IMR-90 (cell line): ENCODE measurements around the gene ARHGAP45. TPM values are rescaled to one million over a fixed set of nuclear protein-coding genes. Genes with fewer than 3 reads are reported as not detected.
A peak's percentile ranks its signal among the peaks of the same experiment; 100 is the strongest.

Experiments
- ATAC-seq: fragments of 200-7000 bp; cut with Tn5 transposase; 2 replicates; pipeline ENCODE4 v1.9.1; 2020; ENCODE audit warnings: low read depth, mild to moderate bottlenecking, moderate library complexity
- BruUV-seq: library from RNA; stranded (reverse); fragments of 400-500 nt; replicated peaks from 2 replicates; lab custom pipeline; 2021; lab: Mats Ljungman, UMichigan
- CTCF ChIA-PET: fragments of 300-600 bp; formaldehyde crosslinking; extraction: SDS; loops from one replicate; lab custom pipeline; 2021; ENCODE audit warnings: antibody characterized with exemption; lab: Yijun Ruan, JAX
- POLR2A ChIA-PET: fragments of 300-600 bp; sonication (Branson Sonifier 250); formaldehyde crosslinking; loops from one replicate; lab custom pipeline; 2022; ENCODE audit warnings: antibody characterized with exemption; ENCODE audit not compliant: unreplicated experiment; lab: Charles Lee
- DNase-seq: peaks from one replicate; pipeline ENCODE4 v3.0.0; 2013
- H2AFZ ChIP-seq: replicated peaks from 2 replicates; pipeline ENCODE3; 2013; ENCODE audit warnings: low read length, mild to moderate bottlenecking; ENCODE audit not compliant: poor library complexity
- H2AK5ac ChIP-seq: 2 replicates; pipeline ENCODE4 v1.6.1; 2013; ENCODE audit warnings: low read depth, low read length, inconsistent platforms
- H2AK9ac ChIP-seq: replicated peaks from 2 replicates; pipeline ENCODE3; 2013; ENCODE audit warnings: mild to moderate bottlenecking, low read depth, low read length, moderate library complexity; ENCODE audit not compliant: poor library complexity
- H2BK120ac ChIP-seq: 2 replicates; pipeline ENCODE4 v1.6.1; 2013; ENCODE audit warnings: low read depth, low read length, inconsistent platforms
- H2BK15ac ChIP-seq: 3 replicates; pipeline ENCODE4 v1.6.1; 2013; ENCODE audit warnings: low read depth, low read length, inconsistent platforms
- H2BK20ac ChIP-seq: 2 replicates; pipeline ENCODE4 v1.6.1; 2013; ENCODE audit warnings: low read depth, mild to moderate bottlenecking, inconsistent platforms, low read length, moderate library complexity
- H2BK5ac ChIP-seq: 2 replicates; pipeline ENCODE4 v1.6.1; 2013; ENCODE audit warnings: mild to moderate bottlenecking, low read depth, low read length, inconsistent platforms; ENCODE audit not compliant: poor library complexity, severe bottlenecking
- H3K14ac ChIP-seq: replicated peaks from 2 replicates; pipeline ENCODE4 v1.6.1; 2013; ENCODE audit warnings: low read depth, low read length, inconsistent platforms
- H3K18ac ChIP-seq: 2 replicates; pipeline ENCODE4 v1.6.1; 2013; ENCODE audit warnings: low read depth, low read length, control low read depth
- H3K23ac ChIP-seq: 2 replicates; pipeline ENCODE4 v1.6.1; 2013; ENCODE audit warnings: low read depth, low read length, inconsistent platforms
- H3K27ac ChIP-seq: 2 replicates; pipeline ENCODE4 v1.5.1; 2013; ENCODE audit warnings: mild to moderate bottlenecking, control low read depth, low read length; ENCODE audit not compliant: insufficient read depth
- H3K27me3 ChIP-seq: 2 replicates; pipeline ENCODE4 v1.6.1; 2013; ENCODE audit warnings: low read length; ENCODE audit not compliant: control insufficient read depth, insufficient read depth
- H3K36me3 ChIP-seq: 2 replicates; pipeline ENCODE4 v1.6.1; 2013; ENCODE audit warnings: low read length, mixed read lengths; ENCODE audit not compliant: control insufficient read depth, insufficient read depth
- H3K4ac ChIP-seq: 2 replicates; pipeline ENCODE4 v1.6.1; 2013; ENCODE audit warnings: low read depth, low read length, inconsistent platforms
- H3K4me1 ChIP-seq: 2 replicates; pipeline ENCODE4 v1.6.1; 2013; ENCODE audit warnings: low read length, mixed read lengths; ENCODE audit not compliant: control insufficient read depth, insufficient read depth
- H3K4me2 ChIP-seq: 2 replicates; pipeline ENCODE4 v1.6.1; 2013; ENCODE audit warnings: low read depth, mild to moderate bottlenecking, control low read depth, low read length, moderate library complexity
- H3K4me3 ChIP-seq: 2 replicates; pipeline ENCODE4 v1.5.1; 2013; ENCODE audit warnings: low read depth, mild to moderate bottlenecking, control low read depth, low read length, moderate library complexity; ENCODE audit not compliant: insufficient read depth
- H3K56ac ChIP-seq: 2 replicates; pipeline ENCODE4 v1.6.1; 2013; ENCODE audit warnings: low read length, inconsistent platforms; ENCODE audit not compliant: insufficient read depth; ENCODE audit errors: extremely low read depth
- H3K79me1 ChIP-seq, 2 experiments: 2 replicates each; pipeline ENCODE4 v1.6.1; 2013; ENCODE audit warnings: low read length in 2 of 2, inconsistent platforms in 1 of 2, low read depth in 1 of 2
- H3K9ac ChIP-seq: 2 replicates; pipeline ENCODE4 v1.6.1; 2013; ENCODE audit warnings: low read depth, low read length, control low read depth
- H3K9me1 ChIP-seq: 2 replicates; pipeline ENCODE4 v1.6.1; 2013; ENCODE audit warnings: low read length, inconsistent platforms; ENCODE audit not compliant: insufficient read depth
- H3K9me3 ChIP-seq: 2 replicates; pipeline ENCODE4 v1.6.1; 2013; ENCODE audit warnings: low read length; ENCODE audit not compliant: control insufficient read depth, insufficient read depth
- H4K20me1 ChIP-seq: 2 replicates; pipeline ENCODE4 v1.6.1; 2013; ENCODE audit warnings: low read length, inconsistent platforms; ENCODE audit not compliant: insufficient read depth
- H4K5ac ChIP-seq: 2 replicates; pipeline ENCODE4 v1.6.1; 2013; ENCODE audit warnings: mild to moderate bottlenecking, low read depth, low read length, control low read depth
- H4K8ac ChIP-seq, 2 experiments: 2 replicates each; pipeline ENCODE4 v1.6.1; 2013; ENCODE audit warnings: low read depth in 2 of 2, low read length in 2 of 2, control low read depth in 1 of 2, inconsistent platforms in 1 of 2
- H4K91ac ChIP-seq: 2 replicates; pipeline ENCODE4 v1.6.1; 2013; ENCODE audit warnings: low read depth, low read length, inconsistent platforms; ENCODE audit not compliant: insufficient read depth
- CTCF ChIP-seq: conservative IDR thresholded peaks from 2 replicates; pipeline ENCODE4 v1.5.1; 2012; ENCODE audit warnings: mild to moderate bottlenecking, low read depth, low read length, improper control_type of control experiment
- MAFK ChIP-seq: IDR thresholded peaks from 2 replicates; pipeline ENCODE4 v1.6.1; 2012; ENCODE audit warnings: low read depth, low read length, improper control_type of control experiment
- MAZ ChIP-seq: IDR thresholded peaks from 2 replicates; pipeline ENCODE4 v1.6.1; 2012; ENCODE audit warnings: low read depth, mild to moderate bottlenecking, low read length, improper control_type of control experiment, moderate library complexity, borderline replicate concordance
- WGBS, 2 experiments: methylation state at CpG; one replicate each; pipeline versions ENCODE4 v1.1.5 to v1.1.7; 2013; ENCODE audit warnings: missing lambda C conversion rate in 2 of 2; ENCODE audit not compliant: insufficient read length in 1 of 2; ENCODE audit errors: extremely low coverage in 2 of 2; 5-methylcytosine and 5-hydroxymethylcytosine counted together
- dilution Hi-C: fragments of 300-500 bp; cut with HindIII; formaldehyde crosslinking; loops from one replicate; pipeline ENCODE4 v1.14.3; 2018; ENCODE audit warnings: low sequenced_read_pairs; ENCODE audit not compliant: unreplicated experiment
- in situ Hi-C: fragments of 300-500 bp; cut with MboI; formaldehyde crosslinking; loops from 3 replicates; pipeline ENCODE4 v1.14.3; 2019; ENCODE audit warnings: low sequenced_read_pairs, inconsistent platforms, mixed read lengths
- intact Hi-C: fragments of 100-400 bp; cut with micrococcal nuclease; formaldehyde crosslinking; loops from 2 replicates; pipeline ENCODE4 v1.10.0; 2022
- polyA plus RNA-seq, 3 experiments: library from polyadenylated mRNA; depleted of rRNA; stranded (reverse); fragments of >200 nt; gene quantifications; 2 replicates each; pipeline ENCODE4 v1.2.3, GENCODE V29; 2012; ENCODE audit warnings: low replicate concordance in 1 of 3
- total RNA-seq: library from RNA; depleted of rRNA; stranded (reverse); fragments of >200 nt; gene quantifications from 2 replicates; pipeline ENCODE4 v1.2.3, GENCODE V29; 2012

The ARHGAP45 gene
- total and polyA plus RNA-seq, 2 of the 4 experiments (the other 2 are of a cell fraction) = 1.3 to 1.7 TPM

- peaks cover 8% of the 10 kb centered on the region for H3K9me3 ChIP-seq
- H3K4me3 ChIP-seq = no peak overlapping the region
- DNase-seq (no peak), ATAC-seq (no peak)
- no peak overlapping the region for H3K56ac ChIP-seq
- H3K36me3 ChIP-seq = no peaks in the 10 kb centered on the region
- H3K9ac ChIP-seq = no peak overlapping the region
- TF ChIP-seq CTCF (no peak), MAZ (no peak), MAFK (no peak)
- in situ Hi-C loops (no loop called here), dilution Hi-C loops (no loop called here), intact Hi-C loops (no loop called here)
- peak overlapping the region; percentile 50 for H2AK9ac ChIP-seq
- no peak overlapping the region for H3K4me2 ChIP-seq
- H4K91ac ChIP-seq = no peak overlapping the region
- H4K20me1 ChIP-seq = 0 out of 2 replicates have a peak, but pooled peaks cover 6% of the 10 kb centered on the region
- H3K14ac ChIP-seq = no peak overlapping the region
- no peak overlapping the region for H2AFZ ChIP-seq
- no peak overlapping the region for H3K27ac ChIP-seq
- no peak overlapping the region for H4K5ac ChIP-seq
- H4K8ac ChIP-seq = no peak overlapping the region
- H3K4me1 ChIP-seq = peaks cover 3% of the 10 kb centered on the region; the same call in 1 of the 2 replicates
- no peak overlapping the region for H3K18ac ChIP-seq
- 93% methylated on average over 20 of the region's 37 CpGs; no CpG with 5 or more reads in 1 of the 2 experiments for WGBS, 2 experiments
- no peak overlapping the region for H2AK5ac ChIP-seq
- BruUV-seq = no TSS peak
- no peak overlapping the region for H2BK5ac ChIP-seq
- H2BK20ac ChIP-seq = no peak overlapping the region
- CTCF ChIA-PET = no interaction called here
- no peak overlapping the region for H2BK15ac ChIP-seq
- no peak overlapping the region for H3K4ac ChIP-seq
- no peaks in the 10 kb centered on the region for H3K9me1 ChIP-seq
- POLR2A ChIA-PET = no interaction called here
- no peak overlapping the region for H3K23ac ChIP-seq
- H3K27me3 ChIP-seq = peaks cover 12% of the 10 kb centered on the region
- no peak overlapping the region for H2BK120ac ChIP-seq
- no peaks in the 10 kb centered on the region for H3K79me1 ChIP-seq
Observed at GRCh38 chr19:1063030-1063908, 3.7 kb upstream of the ARHGAP45 start.
